Glomerular visceral epithelial cell (primary cell): ENCODE measurements around the gene CCDC57.

Source experiments
- DNase-seq: peaks from one replicate; pipeline ENCODE4 v3.0.0-alpha.2; 2016; ENCODE audit errors: extremely low spot score

CCDC57 gene

GRCh38 chr17:82092995-82093751 lies 119.5 kb downstream of the CCDC57 start:
- no peak for DNase-seq

DNA sequence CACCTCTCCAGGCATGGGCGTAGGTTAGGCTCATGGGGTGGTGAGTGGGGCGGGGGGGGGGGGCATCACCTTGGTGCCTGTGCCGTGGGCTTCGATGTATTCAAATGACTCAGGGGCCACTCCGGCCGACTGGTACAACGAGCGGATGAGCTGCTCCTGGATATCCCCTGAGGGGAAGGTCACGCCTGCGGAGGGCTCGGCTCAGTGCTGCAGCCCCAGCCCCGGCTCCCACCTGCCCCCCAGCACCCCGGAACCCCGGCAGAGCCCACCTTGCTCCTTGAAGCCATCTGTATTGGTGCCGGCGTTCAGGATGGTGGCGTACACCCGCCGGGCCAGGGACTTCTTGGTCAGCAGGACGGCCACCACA lies 120.0 kb downstream of the CCDC57 start:
- no peak for DNase-seq

DNA sequence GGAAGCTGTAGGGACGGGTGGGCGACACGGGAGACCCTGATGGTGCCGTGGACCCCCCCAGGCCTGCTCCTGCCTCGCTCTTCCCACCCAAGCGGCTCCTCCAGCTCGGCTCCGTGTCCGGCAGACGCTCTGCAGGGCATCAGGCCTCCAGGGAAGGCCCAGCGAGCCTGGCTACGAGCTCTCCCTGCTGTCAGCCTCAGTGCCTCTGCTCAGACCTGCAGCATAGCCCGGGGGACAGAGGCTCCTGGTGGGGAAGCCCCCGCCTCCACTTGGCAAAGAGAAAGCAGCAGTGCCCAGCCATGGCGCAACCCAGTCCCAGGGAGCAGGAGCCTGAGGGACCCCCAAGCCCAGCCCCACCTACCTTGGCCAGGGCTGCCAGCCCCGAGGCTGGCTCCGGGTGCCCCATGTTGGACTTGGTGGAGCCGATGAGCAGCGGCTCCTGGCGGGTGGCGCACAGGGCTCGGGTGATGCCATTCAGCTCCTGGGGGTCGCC lies 120.5 kb downstream of the CCDC57 start:
- no peak for DNase-seq

- no peak for DNase-seq
These were observed 121.2 kb downstream of the CCDC57 start for GRCh38 chr17:82091264-82092066.

DNA sequence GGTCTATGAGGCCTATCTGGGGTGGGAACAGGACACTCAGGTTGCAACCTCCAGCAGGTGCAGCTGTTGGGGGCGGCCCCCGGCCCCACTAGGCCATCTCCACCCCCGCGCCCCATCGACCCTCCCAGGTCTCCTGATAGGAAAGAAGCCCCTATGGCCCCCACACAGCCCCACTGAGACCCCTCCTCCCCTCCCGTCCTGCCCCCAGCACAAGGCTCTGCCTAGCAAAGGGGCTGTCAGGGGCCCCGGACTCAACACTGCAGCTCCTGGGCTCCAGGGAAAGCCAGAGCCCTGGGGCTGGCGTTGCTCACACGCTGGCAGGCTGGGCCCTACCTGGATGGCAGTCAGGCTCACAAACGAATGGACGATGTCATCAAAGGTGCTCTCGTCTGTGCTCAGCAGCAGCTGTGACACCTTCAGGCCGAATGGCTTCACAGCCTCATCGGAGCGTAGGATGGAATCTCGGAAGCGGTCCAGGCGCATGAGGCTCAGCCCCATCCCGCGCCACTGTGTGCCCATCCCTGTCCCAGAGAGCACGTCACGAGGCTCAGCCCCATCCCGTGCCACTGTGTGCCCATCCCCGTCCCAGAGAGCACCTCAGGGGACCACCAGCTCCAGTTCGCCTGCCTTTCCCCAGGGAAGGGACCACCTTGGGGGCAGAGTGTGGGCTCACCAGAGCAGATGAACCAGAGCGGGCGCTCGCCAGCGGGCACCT lies 121.9 kb downstream of the CCDC57 start:
- no peak for DNase-seq

GRCh38 chr17:82089723-82090548 lies 122.7 kb downstream of the CCDC57 start:
- no peak for DNase-seq

GRCh38 chr17:82088838-82089722 lies 123.6 kb downstream of the CCDC57 start:
- no peak for DNase-seq

GRCh38 chr17:82087961-82088837 lies 124.4 kb downstream of the CCDC57 start:
- DNase-seq: no peak

DNA sequence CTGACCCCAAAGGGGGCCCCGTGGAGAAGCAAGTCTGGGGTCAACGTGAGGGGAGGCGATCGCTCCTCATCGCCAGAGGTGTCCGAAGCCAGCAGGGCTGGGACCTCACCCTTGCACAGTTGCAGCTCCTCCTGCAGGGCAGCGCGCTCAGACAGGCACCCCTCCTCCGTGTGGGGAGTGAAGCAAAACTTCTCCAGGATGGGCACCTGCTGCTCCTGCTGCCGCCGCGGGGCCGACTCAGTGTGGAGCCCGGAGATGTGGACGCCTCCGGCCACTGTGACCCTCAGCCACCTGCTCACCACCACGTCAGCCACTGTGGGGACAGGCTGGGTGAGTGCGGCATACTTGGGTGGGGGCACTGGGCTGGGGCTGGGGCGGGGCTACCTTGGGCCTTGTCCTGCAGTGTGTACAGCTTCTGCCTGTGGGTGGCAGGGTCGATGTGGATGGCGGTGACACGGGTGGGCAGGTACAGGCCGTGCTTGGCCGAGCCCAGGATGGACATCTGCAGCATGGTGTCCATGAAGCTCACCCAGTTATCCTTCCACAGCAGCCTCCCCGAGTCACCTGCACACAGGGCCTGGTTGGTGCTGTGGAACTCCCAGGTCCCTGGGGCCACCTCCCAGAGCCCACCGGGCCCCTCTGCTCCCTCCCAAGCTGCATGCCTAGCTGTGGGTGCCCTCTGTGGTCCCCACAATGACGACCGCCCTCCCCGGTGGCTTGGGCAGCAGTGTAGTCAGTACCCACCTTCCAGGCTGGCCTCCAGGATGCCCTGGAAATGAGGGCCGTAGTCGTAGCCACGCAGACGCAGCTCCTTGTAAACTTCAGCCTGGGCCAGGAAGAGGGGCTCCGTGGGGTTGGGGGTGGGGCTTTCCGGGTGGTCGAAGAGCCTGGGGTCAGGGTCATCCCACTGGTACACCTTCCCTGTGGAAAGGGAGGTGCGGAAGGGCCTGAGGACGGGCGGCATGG lies 125.4 kb downstream of the CCDC57 start:
- no peak for DNase-seq

DNA sequence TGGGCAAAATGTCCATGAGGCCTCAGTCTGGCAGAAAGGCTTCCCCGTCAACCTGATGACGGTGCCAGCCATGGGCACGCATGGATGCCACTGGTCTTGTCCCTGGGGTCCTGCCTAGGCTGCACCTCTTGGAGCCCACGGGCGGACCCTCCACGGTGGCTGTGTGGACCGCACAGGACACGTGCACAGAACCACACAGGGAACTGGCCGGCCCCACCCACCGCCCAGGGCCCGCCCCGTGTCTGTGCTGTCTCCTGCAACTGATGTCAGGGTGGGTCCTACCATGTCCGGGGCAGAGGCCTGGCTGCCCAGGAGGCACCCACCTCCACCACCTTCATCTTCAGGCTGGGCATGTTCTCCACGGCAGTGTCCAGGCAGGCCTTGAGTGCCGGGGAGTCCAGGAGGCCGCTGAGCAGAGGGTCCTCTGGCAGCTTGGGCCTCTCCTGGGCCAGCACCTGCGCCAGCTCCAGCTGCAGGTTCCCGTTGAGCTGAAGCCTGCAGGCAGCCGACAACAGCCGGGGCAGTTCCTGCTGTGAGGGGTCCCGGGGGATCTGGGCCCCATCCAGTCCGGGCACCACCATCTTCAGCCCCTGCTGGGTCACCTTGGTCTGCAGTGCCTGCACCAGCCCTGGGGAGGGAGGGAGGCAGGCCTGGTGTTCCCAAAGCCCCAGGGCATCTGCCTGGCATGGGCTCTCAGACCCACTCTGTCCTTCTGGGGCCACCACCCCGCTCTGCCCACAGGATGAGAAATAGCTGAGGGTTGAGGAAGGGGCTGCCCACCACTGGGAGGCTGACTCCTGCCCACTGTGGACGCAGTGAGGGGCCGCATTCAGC lies 126.5 kb downstream of the CCDC57 start:
- DNase-seq: no peak

DNA sequence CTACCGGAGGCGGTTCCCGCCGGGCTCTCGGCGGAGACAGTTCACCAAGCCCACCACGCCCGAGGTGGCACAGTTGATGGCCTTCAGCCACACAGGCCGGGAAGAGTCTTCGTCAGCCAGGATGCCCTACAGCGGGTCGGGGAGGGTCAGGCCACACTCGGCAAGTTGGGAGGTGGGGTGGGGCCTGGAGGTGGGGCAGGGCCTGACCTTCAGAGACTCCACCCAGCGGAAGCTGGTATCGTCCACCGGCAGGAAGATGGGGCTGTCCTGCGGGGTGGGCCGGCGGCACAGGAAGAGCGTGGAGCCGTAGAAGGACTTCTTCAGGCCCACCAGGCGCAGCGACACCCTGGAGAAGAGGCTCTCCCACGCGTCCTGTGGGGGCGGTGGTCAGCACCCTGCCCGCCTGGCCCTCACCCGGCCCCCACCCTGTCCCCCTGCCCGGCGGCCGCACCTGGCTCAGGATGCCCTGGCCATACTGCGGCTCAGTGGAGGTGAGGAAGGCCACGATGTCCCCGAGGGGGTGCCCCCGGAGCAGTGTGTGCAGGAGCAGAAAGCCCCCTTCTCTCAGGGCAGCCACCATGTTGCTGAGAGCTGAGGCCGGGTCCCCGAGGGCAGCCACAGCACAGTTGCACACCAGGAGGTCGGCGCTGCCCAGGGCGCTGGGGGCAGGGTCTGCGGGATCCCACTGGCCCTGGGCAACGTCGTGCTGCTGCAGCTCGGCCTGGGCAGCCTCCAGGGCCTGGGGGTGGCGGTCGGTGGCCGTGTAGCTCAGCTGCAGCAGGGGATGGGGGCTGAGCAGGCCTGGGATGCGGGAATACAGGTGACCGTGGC lies 127.4 kb downstream of the CCDC57 start:
- DNase-seq: no peak

GRCh38 chr17:82084373-82085030 lies 128.1 kb downstream of the CCDC57 start:
- DNase-seq: no peak

DNA sequence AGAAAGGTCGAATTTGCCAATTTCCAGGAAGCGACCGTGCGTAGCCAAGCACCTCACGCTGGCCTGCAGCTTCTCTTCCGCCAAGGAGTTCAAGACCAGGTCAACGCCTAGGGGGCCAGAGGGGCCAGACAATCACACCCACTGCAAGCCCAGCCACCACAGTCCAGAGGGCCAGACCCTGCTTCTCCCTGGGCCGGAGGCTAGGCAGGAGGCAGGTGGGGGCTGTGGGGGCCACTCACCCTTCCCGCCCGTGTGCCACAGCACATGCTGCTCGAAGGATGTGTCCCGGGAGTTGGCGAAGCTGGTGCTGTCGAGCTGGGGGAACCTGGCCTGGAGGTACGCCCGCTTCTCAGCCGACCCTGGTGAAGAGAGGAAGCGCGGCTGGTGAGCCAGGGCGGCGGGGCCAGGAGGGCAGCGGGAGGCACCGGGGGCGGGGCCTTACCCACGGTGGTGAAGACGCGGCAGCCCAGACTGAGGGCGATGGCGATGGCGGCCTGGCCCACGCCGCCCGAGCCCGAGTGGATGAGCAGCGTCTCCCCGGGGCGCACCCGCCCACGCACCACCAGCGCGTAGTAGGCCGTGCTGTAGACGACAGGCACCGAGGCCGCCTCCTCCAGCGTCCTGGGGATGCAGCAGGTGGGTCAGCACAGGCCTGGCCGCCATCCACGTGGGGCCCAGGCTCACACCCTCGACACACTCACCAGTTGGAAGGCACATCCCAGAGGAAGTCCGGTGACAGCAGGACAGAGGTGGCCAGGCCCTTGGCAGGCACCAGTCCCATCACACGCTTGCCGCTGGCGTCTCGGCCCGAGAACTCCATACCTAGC lies 128.9 kb downstream of the CCDC57 start:
- no peak for DNase-seq

DNA sequence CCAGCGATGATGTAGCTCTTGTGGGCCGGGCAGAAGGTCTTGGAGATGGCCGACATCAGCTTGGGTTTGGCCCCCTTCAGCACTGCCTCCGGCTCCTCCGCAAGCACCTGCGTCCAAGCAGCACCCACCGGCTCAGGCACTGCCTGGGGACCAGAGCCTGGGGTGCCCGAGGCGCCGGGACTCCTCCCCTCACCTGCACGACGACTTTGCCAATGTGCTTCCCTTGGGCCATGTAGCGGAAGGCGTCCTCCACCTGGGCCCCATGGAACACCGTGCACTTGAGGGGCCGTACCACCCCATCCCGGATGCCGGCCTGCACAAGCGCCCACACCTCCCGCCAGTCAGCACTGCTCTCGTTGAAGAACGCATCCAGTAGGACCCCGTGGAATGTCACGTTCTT lies 129.6 kb downstream of the CCDC57 start:
- no peak for DNase-seq

DNA sequence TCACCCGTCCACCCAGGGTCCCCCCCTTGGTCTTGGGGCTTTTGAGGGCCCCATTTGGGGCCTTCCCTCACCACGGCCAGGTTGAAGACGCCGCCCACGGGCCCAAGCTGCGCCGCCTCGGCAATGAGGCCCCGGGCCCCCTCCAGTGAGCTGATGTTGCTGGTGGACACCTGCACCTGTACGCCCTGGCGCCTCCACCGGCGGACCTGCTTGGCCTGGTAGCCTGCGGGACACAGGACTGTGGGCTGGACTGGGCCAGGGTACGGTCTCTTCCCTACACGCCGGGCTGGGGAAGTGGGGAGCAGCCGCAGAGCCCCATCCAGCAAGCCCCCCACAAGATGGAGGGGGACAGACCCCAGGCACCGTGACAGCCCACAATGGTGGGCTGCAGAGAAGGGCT lies 130.2 kb downstream of the CCDC57 start:
- no peak for DNase-seq
